NB4 (cell line): Measurements from ENCODE around the gene MRPL27.

Source experiments
- DNase-seq: peaks from one replicate; pipeline ENCODE4 v3.0.0; 2010; ENCODE audit warnings: low read depth
- H3K4me3 ChIP-seq: one replicate; pipeline ENCODE4 v1.5.1; 2011; ENCODE audit warnings: mild to moderate bottlenecking, low read depth, low read length, moderate library complexity
- CTCF ChIP-seq: IDR thresholded peaks from one replicate; pipeline ENCODE4 v1.5.1; 2012; ENCODE audit warnings: low read depth, low read length
- MAX ChIP-seq: IDR thresholded peaks from 2 replicates; pipeline ENCODE4 v1.6.1; 2011; ENCODE audit warnings: low read depth, low read length
- MYC ChIP-seq: IDR thresholded peaks from 2 replicates; pipeline ENCODE4 v1.6.1; 2011; ENCODE audit warnings: low read depth, low read length
- POLR2A ChIP-seq: IDR thresholded peaks from 2 replicates; pipeline ENCODE4 v1.6.1; 2011; ENCODE audit warnings: mild to moderate bottlenecking; ENCODE audit not compliant: insufficient read length; ENCODE audit errors: extremely low read depth

The MRPL27 gene

GRCh38 chr17:50396261-50397110 is 23.5 kb upstream of the MRPL27 start:
- H3K4me3 ChIP-seq, result peak overlapping the region; percentile 96
- TF ChIP-seq MAX (0 out of 2 replicates have a peak, but pooled peaks have one; percentile 10), CTCF (no peak)
- peak; percentile 61 for DNase-seq

- TF ChIP-seq MYC (no peak), POLR2A (no peak), MAX (no peak), CTCF (no peak)
- H3K4me3 ChIP-seq, result no peak overlapping the region
- DNase-seq, result no peak
These were observed 21.7 kb upstream of the MRPL27 start for GRCh38 chr17:50394711-50395110.

GRCh38 chr17:50393700-50394099 is 20.7 kb upstream of the MRPL27 start:
- no peak for DNase-seq
- no peak overlapping the region for H3K4me3 ChIP-seq
- TF ChIP-seq MYC (no peak), POLR2A (no peak), CTCF (no peak), MAX (no peak)

- no peak for TF ChIP-seq CTCF
- no peak for TF ChIP-seq MYC
- no peak for TF ChIP-seq POLR2A
- no peak for TF ChIP-seq MAX
- DNase-seq, result no peak
- no peak overlapping the region for H3K4me3 ChIP-seq
These were observed 19.6 kb upstream of the MRPL27 start for GRCh38 chr17:50392621-50393020.

GRCh38 chr17:50389534-50389933 is 16.6 kb upstream of the MRPL27 start:
- DNase-seq, result no peak
- no peak overlapping the region for H3K4me3 ChIP-seq
- no peak for TF ChIP-seq MYC
- TF ChIP-seq POLR2A, result no peak
- no peak for TF ChIP-seq MAX
- no peak for TF ChIP-seq CTCF
